Activated CD4-positive, alpha-beta T cell treated with anti-CD3 and anti-CD28 coated beads, Interleukin-2, amount 10 ng/mL, durations not matched to agents 7 days and 5 days (primary cell): Measurements from ENCODE around the gene PYCR2. TPM values are rescaled to one million over a fixed set of nuclear protein-coding genes. Genes with fewer than 3 reads are reported as not detected.
"Not testable (repeated sequence)": the region's sequence is repeated elsewhere in the genome, so short reads cannot be mapped to it uniquely, and the experiment has no call there.

Source experiments
- CTCF ChIA-PET: fragments of 350-600 bp; sonication (Branson Sonifier 250); formaldehyde crosslinking; loops from one replicate; lab custom pipeline; 2021; ENCODE audit warnings: antibody characterized with exemption; lab: Charles Lee
- POLR2A ChIA-PET: fragments of 350-600 bp; sonication (Branson Sonifier 250); formaldehyde crosslinking; loops from one replicate; lab custom pipeline; 2021; ENCODE audit warnings: antibody characterized with exemption; lab: Charles Lee
- DNase-seq: peaks from one replicate; pipeline ENCODE4 v3.0.0-alpha.2; 2020
- H3K27ac Mint-ChIP-seq: one replicate; pipeline ENCODE4 v1.8.0; 2021; ENCODE audit warnings: mild to moderate bottlenecking, moderate library complexity, mixed read lengths
- H3K27me3 Mint-ChIP-seq: one replicate; pipeline ENCODE4 v1.8.0; 2021; ENCODE audit warnings: mixed read lengths
- H3K36me3 Mint-ChIP-seq: one replicate; pipeline ENCODE4 v1.8.0; 2021; ENCODE audit warnings: low read depth, mixed read lengths
- H3K4me1 Mint-ChIP-seq: one replicate; pipeline ENCODE4 v1.8.0; 2021; ENCODE audit warnings: mixed read lengths
- H3K4me3 Mint-ChIP-seq: one replicate; pipeline ENCODE4 v1.8.0; 2021; ENCODE audit warnings: mild to moderate bottlenecking, moderate library complexity, mixed read lengths
- H3K9me3 Mint-ChIP-seq: one replicate; pipeline ENCODE4 v1.8.0; 2021; ENCODE audit warnings: mixed read lengths
- total RNA-seq, 2 experiments: library from RNA; stranded (reverse); gene quantifications; one replicate each; pipeline ENCODE4 v1.2.3, GENCODE V29; 2021

PYCR2 gene
- total RNA-seq, 2 experiments from 2014 or later: 98.1 to 120 TPM

DNA sequence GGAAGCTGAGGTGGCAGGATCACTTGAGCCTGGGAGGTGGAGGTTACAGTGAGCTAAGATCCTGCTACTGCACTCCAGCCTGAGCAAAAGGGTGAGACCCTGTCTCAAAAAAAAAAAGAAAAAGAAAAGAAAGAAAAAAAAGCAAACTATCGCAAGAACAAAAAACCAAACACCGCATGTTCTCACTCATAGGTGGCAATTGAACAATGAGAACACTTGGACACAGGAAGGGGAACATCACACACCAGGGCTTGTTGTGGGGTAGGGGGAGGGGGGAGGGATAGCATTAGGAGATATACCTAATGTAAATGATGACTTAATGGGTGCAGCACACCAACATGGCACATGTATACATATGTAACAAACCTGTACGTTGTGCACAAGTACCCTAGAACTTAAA lies 5.4 kb upstream of the PYCR2 start:
- CTCF ChIA-PET: interaction anchor here (0.6 to 2.4 kb wide), 5 partner anchors 14 to 488 kb away, joined by 3 to 9 read pairs (median 3); no protein-coding TSS in a partner anchor
- DNase-seq, POLR2A ChIA-PET, H3K4me3 Mint-ChIP-seq, H3K36me3 Mint-ChIP-seq, H3K27me3 Mint-ChIP-seq, H3K9me3 Mint-ChIP-seq: not testable (repeated sequence)
- H3K27ac Mint-ChIP-seq: peak overlapping the region; percentile 93
- peaks cover 29% of the 10 kb centered on the region for H3K4me1 Mint-ChIP-seq

- Mint-ChIP-seq H3K9me3 (no peaks in the 10 kb centered on the region), H3K4me3 (peak overlapping the region; percentile 19), H3K27me3 (no peaks in the 10 kb centered on the region), H3K4me1 (peaks cover 30% of the 10 kb centered on the region), H3K36me3 (peaks cover 6% of the 10 kb centered on the region), H3K27ac (peak overlapping the region; percentile 93)
- CTCF ChIA-PET: interaction anchor here (0.6 to 2.4 kb wide), 2 partner anchors 15 to 487 kb away, joined by 3 to 9 read pairs; no protein-coding TSS in a partner anchor
- DNase-seq: peak; percentile 56
- POLR2A ChIA-PET: no interaction called here
These were observed 4.4 kb upstream of the PYCR2 start for GRCh38 chr1:225928186-225929175.

DNA sequence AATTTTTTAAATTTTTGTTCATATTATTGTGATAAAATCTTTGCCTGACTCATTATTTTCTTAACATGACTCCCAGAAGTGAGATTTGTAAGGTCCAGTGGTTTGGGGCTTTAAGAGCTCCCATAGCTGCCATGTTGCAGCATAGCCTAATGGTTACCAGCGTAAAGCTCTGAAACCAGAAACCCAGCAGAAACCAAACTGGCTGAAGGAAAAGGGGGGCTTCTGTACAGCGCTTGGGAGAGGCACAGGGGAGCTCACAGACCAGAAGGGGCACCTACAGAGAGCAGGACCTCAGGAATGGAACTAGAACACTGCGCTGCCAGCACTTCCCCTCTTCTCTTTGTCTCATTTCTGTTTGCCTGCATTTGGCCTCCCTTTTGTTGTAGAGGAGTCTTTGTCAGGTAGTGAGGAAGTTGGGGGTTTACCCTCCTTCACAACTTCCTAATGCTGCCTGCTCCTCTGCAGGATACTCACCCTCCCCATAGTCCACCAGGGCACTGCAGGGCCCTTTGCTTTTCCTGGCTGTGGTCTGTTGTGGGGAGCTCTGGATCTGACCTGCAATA lies 2.6 kb upstream of the PYCR2 start:
- CTCF ChIA-PET: interaction anchor here (0.9 to 1.8 kb wide), 2 partner anchors 16 to 107 kb away, joined by 4 to 6 read pairs; no protein-coding TSS in a partner anchor
- no peaks in the 10 kb centered on the region for H3K9me3 Mint-ChIP-seq
- H3K27ac Mint-ChIP-seq: peak overlapping the region; percentile 82
- no peaks in the 10 kb centered on the region for H3K27me3 Mint-ChIP-seq
- peaks cover 46% of the 10 kb centered on the region for H3K4me1 Mint-ChIP-seq
- POLR2A ChIA-PET: interaction anchor here (0.6 kb wide), 1 partner anchor 24 kb away, joined by 3 read pairs; no protein-coding TSS in a partner anchor
- peaks cover 12% of the 10 kb centered on the region for H3K36me3 Mint-ChIP-seq
- H3K4me3 Mint-ChIP-seq: no peak overlapping the region
- DNase-seq: no peak

GRCh38 chr1:225923381-225923691 lies 714 bp downstream of the PYCR2 start:
- Mint-ChIP-seq H3K27ac (peak overlapping the region; percentile 96), H3K4me3 (peak overlapping the region; percentile 98), H3K27me3 (no peaks in the 10 kb centered on the region), H3K4me1 (peaks cover 62% of the 10 kb centered on the region), H3K36me3 (peaks cover 38% of the 10 kb centered on the region), H3K9me3 (no peaks in the 10 kb centered on the region)
- no peak for DNase-seq
- POLR2A ChIA-PET: interaction anchor here (1.1 to 1.3 kb wide), 2 partner anchors 76 to 146 kb away, joined by 5 to 7 read pairs; partner anchors contain the start of genes SDE2 and SRP9
- CTCF ChIA-PET: interaction anchor here (0.8 to 2.4 kb wide), 10 partner anchors 12 to 455 kb away, joined by 3 to 10 read pairs (median 4); partner anchors contain the start of gene LEFTY2

DNA sequence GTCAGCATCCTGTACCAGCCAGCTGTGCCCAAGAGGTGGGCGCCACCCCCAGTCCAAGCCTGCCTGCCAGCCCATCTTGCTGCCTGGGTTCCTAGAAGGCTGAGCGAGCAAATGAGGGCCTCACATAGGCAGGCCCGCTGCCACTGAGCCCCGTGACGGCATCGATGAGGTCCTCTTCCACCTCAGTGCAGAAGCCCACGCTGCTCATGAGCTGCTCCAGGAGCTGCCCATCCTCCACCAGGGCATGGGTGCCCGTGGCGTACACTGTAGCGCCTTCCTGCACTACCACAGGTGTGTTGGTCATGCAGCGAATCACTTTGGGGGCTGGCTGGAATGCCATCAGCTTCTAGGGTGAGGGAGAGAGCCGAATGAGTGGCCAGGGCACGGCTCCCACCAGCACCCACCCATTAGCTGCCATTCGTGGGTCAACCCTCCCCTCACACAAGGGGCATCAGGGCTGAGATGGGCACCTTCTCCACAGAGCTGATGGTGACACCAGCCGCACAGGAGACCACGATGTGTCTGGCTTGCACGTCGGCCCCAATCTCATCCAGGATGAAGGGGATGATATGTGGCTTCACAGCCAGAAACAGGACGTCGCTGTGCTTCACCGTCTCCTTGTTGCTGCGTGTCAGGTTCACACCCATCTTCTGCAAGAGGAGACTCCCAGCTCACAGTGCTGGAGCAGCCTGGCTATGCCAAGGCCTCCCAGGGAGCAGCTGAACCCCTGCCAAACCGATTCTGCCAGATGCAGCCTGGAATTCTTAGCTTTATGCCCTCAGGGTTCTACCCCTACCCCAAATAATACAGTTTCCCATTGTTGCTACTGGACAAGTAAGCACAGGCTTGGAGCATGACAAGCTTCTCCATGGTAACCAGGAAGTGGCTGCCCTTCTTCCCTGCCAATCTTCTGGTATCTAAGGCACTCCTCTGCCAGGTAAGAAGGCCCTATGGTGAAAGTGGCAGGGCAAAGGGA lies 2.0 kb downstream of the PYCR2 start:
- ChIA-PET CTCF (interaction anchor here (0.9 to 2.4 kb wide), 10 partner anchors 9 to 447 kb away, joined by 3 to 10 read pairs (median 4); partner anchors contain the start of gene SRP9), POLR2A (interaction anchor here (0.8 kb wide), 1 partner anchor 144 kb away, joined by 3 read pairs; no protein-coding TSS in a partner anchor)
- Mint-ChIP-seq H3K27me3 (no peaks in the 10 kb centered on the region), H3K36me3 (peaks cover 49% of the 10 kb centered on the region), H3K4me3 (peak overlapping the region; percentile 98), H3K9me3 (no peaks in the 10 kb centered on the region), H3K27ac (peak overlapping the region; percentile 96), H3K4me1 (peaks cover 64% of the 10 kb centered on the region)
- no peak for DNase-seq

DNA sequence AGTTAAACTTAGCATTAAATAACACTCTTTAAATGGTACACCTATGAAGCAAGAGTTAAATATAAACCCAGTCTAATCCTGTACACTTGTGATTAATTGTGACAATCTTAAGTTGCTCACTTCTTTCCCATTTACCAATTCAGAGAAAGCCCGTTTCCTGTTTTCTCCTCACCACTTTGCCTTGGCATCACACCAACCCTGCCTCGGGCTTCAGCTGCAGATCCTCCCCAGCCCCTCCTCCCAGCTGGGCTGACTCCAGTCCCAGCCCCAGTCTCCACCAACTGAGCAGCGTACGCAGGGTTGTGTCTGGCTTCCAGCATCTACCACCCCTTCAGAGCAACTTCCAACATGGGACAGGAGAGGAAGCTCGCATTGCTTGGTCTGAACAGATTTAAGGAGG lies 4.1 kb downstream of the PYCR2 start:
- POLR2A ChIA-PET: interaction anchor here (0.8 kb wide), 1 partner anchor 38 kb away, joined by 3 read pairs; no protein-coding TSS in a partner anchor
- no peak for DNase-seq

DNA sequence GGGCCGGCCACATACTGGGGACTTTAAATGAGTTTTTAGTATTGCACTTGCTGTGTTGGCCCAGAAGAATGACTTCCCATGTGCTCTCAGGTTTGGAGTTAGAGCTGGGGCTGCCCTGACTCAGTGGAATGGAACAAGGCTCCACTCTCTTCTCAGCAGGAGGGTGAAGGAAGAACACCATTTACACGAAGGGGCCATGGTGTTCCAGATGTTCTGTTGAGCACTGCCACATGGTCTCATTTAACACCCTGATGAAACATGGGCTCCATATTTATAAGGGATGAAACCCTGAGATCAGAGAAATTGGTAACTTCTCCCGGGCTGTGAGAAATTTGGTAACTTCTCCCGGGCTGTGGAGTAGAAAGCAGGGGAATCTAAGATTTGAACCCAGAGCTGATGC lies 5.8 kb downstream of the PYCR2 start:
- POLR2A ChIA-PET: interaction anchor here (0.6 kb wide), 1 partner anchor 223 kb away, joined by 3 read pairs; no protein-coding TSS in a partner anchor
- peaks cover 54% of the 10 kb centered on the region for H3K4me1 Mint-ChIP-seq
- CTCF ChIA-PET: interaction anchor here (0.6 to 1.1 kb wide), 3 partner anchors 29 to 473 kb away, joined by 3 to 7 read pairs (median 4); partner anchors contain the start of gene LEFTY1
- peak overlapping the region; percentile 36 for H3K27ac Mint-ChIP-seq
- no peak overlapping the region for H3K4me3 Mint-ChIP-seq
- no peak for DNase-seq
- peaks cover 52% of the 10 kb centered on the region for H3K36me3 Mint-ChIP-seq
- no peaks in the 10 kb centered on the region for H3K9me3 Mint-ChIP-seq
- no peaks in the 10 kb centered on the region for H3K27me3 Mint-ChIP-seq

More for the DNA sequence above, 4.1 kb downstream of the PYCR2 start:
- CTCF ChIA-PET: interaction anchor here (0.5 to 1.6 kb wide), 5 partner anchors 8 to 488 kb away, joined by 3 to 4 read pairs (median 4); partner anchors contain the start of genes PARP1, SRP9 and TMEM63A
- no peaks in the 10 kb centered on the region for H3K27me3 Mint-ChIP-seq
- peaks cover 57% of the 10 kb centered on the region for H3K36me3 Mint-ChIP-seq
- no peaks in the 10 kb centered on the region for H3K9me3 Mint-ChIP-seq
- H3K27ac Mint-ChIP-seq: peak overlapping the region; percentile 77
- H3K4me1 Mint-ChIP-seq: peaks cover 59% of the 10 kb centered on the region
- H3K4me3 Mint-ChIP-seq: peak overlapping the region; percentile 33

GRCh38 chr1:225917536-225917935 lies 6.5 kb downstream of the PYCR2 start:
- Mint-ChIP-seq H3K4me3 (no peak overlapping the region), H3K9me3 (no peaks in the 10 kb centered on the region)
- CTCF ChIA-PET: interaction anchor here (0.6 kb wide), 1 partner anchor 473 kb away, joined by 7 read pairs; no protein-coding TSS in a partner anchor

DNA sequence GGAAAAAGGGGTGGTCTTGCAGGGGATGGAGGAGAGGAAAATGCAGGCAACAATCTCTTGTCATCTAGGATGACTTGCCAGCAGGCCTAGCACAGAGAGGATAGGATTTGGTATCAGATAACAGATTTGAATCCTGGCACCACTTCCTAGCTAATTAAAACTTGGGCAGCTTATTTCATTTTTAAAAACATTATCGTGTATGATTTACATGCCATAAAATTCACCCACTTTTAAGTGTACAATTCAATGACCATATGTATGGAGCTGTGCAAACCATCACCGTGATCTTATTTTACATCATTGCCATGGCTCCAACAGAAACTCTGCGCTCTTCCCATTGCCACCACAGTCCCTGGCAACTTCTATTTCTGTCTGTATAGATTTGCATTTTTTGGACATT lies 6.9 kb downstream of the PYCR2 start:
- Mint-ChIP-seq H3K27me3 (no peaks in the 10 kb centered on the region), H3K4me3 (no peak overlapping the region), H3K9me3 (no peaks in the 10 kb centered on the region), H3K36me3 (peaks cover 45% of the 10 kb centered on the region), H3K27ac (no peak overlapping the region), H3K4me1 (peaks cover 43% of the 10 kb centered on the region)
- POLR2A ChIA-PET: no interaction called here
- no peak for DNase-seq
- CTCF ChIA-PET: no interaction called here

More at GRCh38 chr1:225917536-225917935, 6.5 kb downstream of the PYCR2 start:
- no peak for DNase-seq
- Mint-ChIP-seq H3K27ac (peak overlapping the region; percentile 11), H3K27me3 (no peaks in the 10 kb centered on the region), H3K4me1 (peaks cover 48% of the 10 kb centered on the region), H3K36me3 (peaks cover 48% of the 10 kb centered on the region)
- POLR2A ChIA-PET: no interaction called here

DNA sequence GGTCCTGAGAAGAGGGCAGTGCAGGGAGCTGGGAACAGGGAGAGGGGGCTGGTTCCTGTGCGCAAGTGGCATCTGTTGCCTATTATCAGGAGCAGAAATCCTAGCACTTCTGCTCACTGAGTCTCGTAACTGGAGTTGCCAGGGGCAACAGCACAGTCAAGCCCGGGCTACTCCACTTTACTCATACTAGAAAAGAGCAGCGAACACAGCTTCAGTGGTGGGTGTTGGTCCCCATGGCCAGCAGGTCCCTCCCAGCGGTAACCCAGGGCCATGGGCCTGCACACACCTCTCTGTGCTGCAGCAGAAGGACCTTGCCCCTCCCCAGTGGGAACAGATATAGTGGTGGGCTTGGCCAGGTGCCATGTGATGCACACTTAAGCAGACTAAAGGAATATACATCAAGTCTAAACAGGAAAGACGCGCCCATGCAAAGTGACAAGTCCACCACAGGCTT lies 8.5 kb downstream of the PYCR2 start:
- H3K27me3 Mint-ChIP-seq: no peaks in the 10 kb centered on the region
- CTCF ChIA-PET: interaction anchor here (0.6 kb wide), 1 partner anchor 268 kb away, joined by 3 read pairs; no protein-coding TSS in a partner anchor

GRCh38 chr1:225914947-225915346 lies 9.1 kb downstream of the PYCR2 start:
- Mint-ChIP-seq H3K9me3 (no peaks in the 10 kb centered on the region), H3K27ac (no peak overlapping the region), H3K27me3 (no peaks in the 10 kb centered on the region), H3K36me3 (peaks cover 35% of the 10 kb centered on the region), H3K4me3 (no peak overlapping the region), H3K4me1 (peaks cover 35% of the 10 kb centered on the region)
- POLR2A ChIA-PET: no interaction called here
- CTCF ChIA-PET: no interaction called here
- no peak for DNase-seq

More for the DNA sequence above, 8.5 kb downstream of the PYCR2 start:
- Mint-ChIP-seq H3K4me3 (no peak overlapping the region), H3K9me3 (no peaks in the 10 kb centered on the region), H3K4me1 (peaks cover 35% of the 10 kb centered on the region), H3K27ac (no peak overlapping the region), H3K36me3 (peaks cover 41% of the 10 kb centered on the region)
- DNase-seq: no peak
- POLR2A ChIA-PET: no interaction called here
